SW480 (cell line): ENCODE results near the gene FMN2.
"Not testable (repeated sequence)": the region's sequence is repeated elsewhere in the genome, so short reads cannot be mapped to it uniquely, and the experiment has no call there.

Experiments used
- DNase-seq: peaks from one replicate; pipeline ENCODE4 v3.0.0-alpha.2; 2016; ENCODE audit warnings: low spot score

Gene FMN2

GRCh38 chr1:240254778-240255291, 163.2 kb downstream of the FMN2 start:
- DNase-seq, result no peak

- no peak for DNase-seq
These were observed 164.2 kb downstream of the FMN2 start for GRCh38 chr1:240255922-240256321.

DNA sequence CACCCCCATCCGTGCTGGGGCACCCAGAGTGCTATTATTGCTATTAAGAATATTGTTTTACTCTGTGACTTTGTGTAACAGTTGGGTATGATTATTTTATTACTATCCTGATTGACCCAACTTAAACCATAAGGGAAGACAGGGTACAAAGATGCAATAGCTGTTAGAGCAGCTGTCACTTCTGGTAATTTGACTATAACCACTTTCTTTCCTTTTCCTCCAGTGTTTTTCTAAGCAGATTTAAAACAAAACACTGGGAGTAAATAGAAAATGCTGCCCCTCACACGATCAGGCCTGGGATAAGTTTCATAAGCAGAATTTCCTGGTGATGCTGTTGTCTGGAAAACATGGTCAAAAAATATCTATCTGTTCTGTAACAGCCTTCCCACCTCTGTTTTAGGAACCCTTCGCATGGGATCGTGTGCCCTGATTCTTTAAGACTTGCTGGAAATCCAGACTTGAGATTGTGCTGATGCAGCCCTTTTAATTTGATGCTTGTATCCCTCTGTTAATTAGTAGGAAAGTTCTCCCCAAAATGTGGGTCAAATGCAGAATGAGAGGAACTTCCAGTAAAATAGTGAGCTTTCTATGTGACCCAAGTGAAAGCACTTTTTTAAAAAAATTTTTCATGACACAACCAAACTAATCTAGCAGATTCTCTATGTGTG, 165.3 kb downstream of the FMN2 start:
- no peak for DNase-seq

DNA sequence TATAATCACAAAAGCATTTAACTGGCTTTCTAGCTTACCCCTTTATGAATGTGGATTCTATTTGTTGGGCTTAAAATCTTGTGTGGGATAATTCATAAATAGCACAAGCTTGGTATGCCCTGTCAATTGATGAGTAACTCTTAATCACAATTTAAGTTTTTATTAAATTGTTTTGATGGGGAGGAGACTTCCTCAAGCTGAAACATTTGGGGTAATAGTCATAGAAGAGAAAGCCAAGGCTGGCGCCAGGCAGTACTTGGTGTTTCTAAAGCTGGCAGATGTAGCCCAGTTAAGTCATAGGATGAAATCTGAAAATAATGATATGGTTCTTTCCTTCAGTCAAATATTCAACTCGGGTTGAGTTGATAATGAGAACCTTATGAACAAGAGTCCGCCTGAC, 167.2 kb downstream of the FMN2 start:
- DNase-seq, result no peak

DNA sequence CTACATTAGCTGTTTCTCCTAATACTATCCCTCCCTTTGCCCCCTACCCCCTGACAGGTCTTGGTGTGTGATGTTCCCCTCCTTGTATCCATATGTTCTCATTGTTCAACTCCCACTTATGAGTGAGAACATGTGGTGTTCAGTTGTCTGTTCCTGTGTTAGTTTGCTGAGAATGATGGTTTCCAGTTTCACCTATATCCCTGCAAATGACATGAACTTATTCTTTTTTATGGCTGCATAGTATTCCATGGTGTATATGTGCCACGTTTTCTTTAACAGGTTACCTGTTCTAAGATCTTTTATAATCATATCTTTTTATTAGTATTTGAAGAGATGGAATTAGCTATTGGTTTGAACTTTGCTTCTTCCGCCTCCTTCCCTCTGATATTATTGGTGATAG, 172.8 kb downstream of the FMN2 start:
- DNase-seq, result not testable (repeated sequence)

- DNase-seq, result no peak
These were observed 179.4 kb downstream of the FMN2 start for GRCh38 chr1:240271081-240271480.

DNA sequence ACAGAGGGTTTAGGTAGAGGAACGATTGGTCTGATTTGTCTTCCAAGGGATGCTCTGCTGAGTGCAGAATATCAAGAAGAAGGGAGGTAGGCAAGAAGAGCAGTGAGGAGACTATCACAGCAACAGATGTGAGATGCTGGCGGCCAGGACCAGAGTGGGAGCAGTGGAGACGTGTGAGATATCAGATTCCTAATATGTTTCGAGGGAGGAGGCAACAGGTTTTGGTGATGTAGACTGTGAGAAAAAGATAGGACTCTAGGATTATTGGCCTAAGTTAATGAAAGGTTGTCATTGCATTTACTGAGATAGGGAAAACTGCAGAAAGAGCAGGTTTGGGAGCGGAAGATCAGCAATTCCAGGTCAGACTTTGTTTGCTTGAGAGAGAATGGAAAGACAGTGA, 182.9 kb downstream of the FMN2 start:
- DNase-seq, result no peak

GRCh38 chr1:240275219-240275618, 183.5 kb downstream of the FMN2 start:
- DNase-seq, result not testable (repeated sequence)

- DNase-seq, result no peak
These were observed 186.4 kb downstream of the FMN2 start for GRCh38 chr1:240278082-240278481.

DNA sequence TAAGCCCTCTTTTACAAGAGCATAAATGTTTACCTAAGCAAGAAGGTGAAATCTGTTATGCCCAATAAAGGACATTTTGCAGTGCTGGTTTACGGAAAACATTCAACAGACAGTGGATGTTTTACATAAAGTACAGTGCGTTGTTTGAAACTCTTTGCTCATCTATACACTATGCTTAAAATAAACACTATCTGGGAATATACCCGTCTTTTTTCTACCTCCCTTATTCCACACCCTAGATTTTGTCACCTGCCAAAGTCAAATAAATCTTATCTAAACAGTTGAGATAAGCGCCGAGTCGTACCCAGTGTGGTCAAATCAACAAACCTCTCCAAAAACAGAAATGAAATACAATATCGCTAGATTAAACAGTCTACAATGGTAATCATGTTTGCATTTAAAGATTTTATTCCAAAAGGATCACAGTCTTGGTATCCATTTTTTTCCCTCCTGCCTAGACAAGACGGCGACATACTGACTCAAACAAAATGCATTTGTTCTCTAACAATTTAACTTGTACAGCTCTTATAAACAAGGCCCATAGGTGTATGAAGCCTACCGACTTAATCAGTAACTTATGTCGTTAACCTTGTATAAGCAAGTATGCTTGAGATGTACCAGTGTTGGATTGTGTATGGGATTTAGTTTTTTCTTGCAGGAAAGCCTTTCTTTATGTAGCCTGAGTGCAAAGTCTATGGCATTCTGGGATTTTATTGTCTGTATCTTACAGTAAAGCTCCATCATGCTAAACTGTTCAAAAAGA, 189.1 kb downstream of the FMN2 start:
- DNase-seq, result no peak

- DNase-seq, result no peak
These were observed 190.6 kb downstream of the FMN2 start for GRCh38 chr1:240282061-240282830.

GRCh38 chr1:240284656-240285414, 193.2 kb downstream of the FMN2 start:
- DNase-seq, result no peak

- DNase-seq, result no peak
These were observed 193.9 kb downstream of the FMN2 start for GRCh38 chr1:240285540-240285939.

DNA sequence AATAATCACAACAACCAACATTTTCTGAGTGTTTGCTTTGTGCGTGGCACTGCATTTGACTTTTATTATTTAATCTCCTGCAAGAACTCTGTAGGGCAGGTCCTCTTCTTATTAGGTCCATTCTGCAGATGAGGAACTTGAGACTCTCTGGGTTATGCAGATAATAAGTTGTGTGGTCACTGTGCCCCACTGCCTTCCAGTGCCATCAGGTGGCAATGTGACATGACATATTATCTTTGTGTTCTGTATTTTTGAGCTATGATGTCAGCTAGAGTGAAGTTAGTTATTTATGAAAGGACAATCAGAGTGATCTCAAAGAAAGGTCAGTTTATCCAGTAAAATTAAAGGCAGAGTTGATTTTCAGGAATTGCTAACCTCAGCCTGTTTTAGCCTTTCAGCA, 196.0 kb downstream of the FMN2 start:
- DNase-seq, result no peak

GRCh38 chr1:240293706-240294105, 202.0 kb downstream of the FMN2 start:
- DNase-seq, result no peak

DNA sequence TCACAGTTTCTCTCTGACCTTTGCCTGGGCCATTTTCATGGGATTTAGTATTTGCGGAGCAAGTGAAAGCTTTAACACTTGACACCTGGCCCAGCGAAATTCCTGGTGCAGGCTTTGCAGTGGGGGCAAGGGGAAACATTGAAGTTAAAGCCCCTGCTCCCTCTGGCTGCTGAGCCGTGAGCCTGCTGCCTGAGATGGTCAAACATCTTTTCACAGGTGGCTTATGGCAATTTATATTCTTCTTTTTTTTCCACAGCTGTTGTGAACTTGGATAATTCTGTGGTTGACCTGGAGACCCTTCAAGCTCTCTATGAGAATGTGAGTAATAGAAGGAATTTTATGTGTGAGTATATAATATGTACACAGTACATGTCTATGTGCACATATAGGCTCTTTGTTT, 202.9 kb downstream of the FMN2 start:
- no peak for DNase-seq

DNA sequence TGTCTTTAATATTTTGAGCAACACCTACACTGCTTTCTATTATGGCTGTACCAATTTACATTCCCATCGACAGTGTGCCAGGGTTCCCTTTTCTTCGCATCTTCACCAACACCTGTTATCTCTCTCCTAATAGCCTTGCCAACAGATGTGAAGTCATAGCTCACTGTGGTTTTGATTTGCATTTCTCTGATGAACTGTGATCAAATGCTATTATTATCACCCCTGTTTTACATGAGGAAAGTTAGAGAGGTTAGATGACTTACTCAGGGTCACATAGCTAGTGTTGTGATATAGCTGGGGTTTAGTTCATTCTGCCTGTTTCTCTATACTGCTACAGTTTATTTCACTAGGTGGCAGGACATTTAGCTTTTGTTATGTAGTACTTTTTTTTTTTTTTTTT, 204.1 kb downstream of the FMN2 start:
- DNase-seq, result no peak

DNA sequence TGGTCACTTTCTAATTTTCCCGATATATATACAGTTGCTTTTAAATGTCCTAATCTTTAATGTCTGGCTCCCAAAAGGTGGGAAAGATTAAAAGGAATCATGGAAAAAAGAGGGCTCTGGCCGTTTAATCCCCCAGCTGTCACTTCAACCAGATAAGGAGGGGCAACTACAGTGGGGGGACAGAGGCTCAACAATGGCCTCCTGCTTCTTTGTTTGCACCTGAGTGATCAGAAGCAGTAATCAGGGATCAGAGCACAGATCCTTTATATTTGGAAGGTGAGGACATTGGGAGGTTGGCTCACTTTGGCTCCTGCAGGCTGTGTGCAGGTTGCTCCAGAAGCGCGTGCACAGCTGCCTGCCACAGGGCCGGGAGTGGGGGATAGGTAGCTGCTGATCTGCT, 212.8 kb downstream of the FMN2 start:
- no peak for DNase-seq

DNA sequence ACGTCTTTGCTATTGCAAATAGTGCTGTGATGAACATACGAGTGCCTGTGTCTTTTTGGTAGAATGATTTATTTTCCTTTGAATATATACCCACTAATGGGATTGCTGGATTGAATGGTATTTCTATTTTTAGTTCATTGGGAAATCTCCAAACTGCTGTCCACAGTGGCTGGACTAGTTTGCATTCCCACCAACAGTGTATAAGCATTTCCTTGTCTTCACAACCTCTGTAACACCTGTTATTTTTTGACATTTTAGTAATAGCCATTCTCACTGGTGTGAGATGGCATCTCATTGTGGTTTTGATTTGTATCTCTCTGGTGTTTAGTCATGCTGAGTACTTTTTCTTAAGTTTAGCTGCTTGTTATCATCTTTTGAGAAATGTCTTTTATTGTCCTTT, 215.0 kb downstream of the FMN2 start:
- DNase-seq, result no peak

DNA sequence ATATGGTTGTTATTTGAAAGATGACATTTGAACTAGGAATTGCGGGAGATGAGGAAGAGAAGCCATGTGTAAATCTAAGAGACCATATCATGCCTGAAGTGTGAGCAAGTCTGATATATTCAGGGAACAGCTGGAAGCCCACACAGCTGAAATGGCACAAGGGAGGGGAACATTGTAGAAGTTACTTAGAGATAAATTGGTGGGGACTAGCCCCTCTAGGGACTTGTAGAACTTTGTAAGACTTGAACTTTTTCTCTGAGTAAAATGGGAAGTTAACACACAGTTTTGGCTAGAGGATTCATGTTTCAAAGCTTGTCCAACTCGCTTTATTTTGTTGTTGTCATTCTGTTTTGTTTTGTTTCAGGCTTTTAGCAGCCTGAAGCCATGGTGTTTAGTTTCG, 216.4 kb downstream of the FMN2 start:
- no peak for DNase-seq

DNA sequence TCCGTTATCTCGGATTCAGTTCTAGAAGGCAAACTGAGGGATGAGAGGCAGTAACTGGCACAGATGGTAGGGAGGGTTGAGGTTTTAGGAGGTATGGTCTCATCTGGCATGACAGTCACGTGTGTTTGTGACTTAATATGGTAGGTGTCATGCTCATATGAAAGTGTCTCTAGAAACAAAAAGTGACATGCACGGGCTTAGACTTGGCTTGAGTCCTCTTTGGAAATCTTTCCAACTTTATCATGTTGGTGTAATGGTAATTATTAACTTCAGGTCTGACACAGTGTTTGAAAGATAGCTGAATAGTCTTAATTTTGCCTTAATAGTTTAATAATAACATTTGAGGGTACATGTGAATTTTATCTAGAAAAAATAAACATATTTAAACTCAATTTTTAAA, 218.1 kb downstream of the FMN2 start:
- no peak for DNase-seq
